CD4-positive, alpha-beta memory T cell (primary cell): ENCODE data around the gene WBP1. TPM values are rescaled to one million over a fixed set of nuclear protein-coding genes. Genes with fewer than 3 reads are reported as not detected.
A peak's percentile ranks its signal among the peaks of the same experiment; 100 is the strongest.

Experiments
- CTCF ChIA-PET: fragments of 350-600 bp; sonication (Branson Sonifier 250); formaldehyde crosslinking; loops from one replicate; lab custom pipeline; 2021; ENCODE audit warnings: inconsistent platforms; ENCODE audit not compliant: partially characterized antibody; lab: Charles Lee
- POLR2A ChIA-PET: fragments of 350-600 bp; sonication (Branson Sonifier 250); formaldehyde crosslinking; loops from one replicate; lab custom pipeline; 2021; ENCODE audit not compliant: partially characterized antibody; lab: Charles Lee
- DNase-seq, 5 donors: peaks; one replicate each; pipeline versions ENCODE4 v3.0.0 to v3.0.0-alpha.2; 2020 to 2022; ENCODE audit warnings: mixed read lengths in 1 of 5
- H3K27ac ChIP-seq: one replicate; pipeline ENCODE4 v1.7.0; 2013; ENCODE audit warnings: low read depth, low read length
- H3K27me3 ChIP-seq: 2 replicates; pipeline ENCODE4 v1.7.0; 2013; ENCODE audit warnings: mild to moderate bottlenecking, low read length, moderate library complexity; ENCODE audit not compliant: insufficient read depth
- H3K36me3 ChIP-seq: 2 replicates; pipeline ENCODE4 v1.7.0; 2013; ENCODE audit warnings: mild to moderate bottlenecking, low read length, moderate library complexity; ENCODE audit not compliant: insufficient read depth
- H3K4me1 ChIP-seq: 2 replicates; pipeline ENCODE4 v1.7.0; 2013; ENCODE audit warnings: mild to moderate bottlenecking, low read length, moderate library complexity; ENCODE audit not compliant: insufficient read depth
- H3K4me3 ChIP-seq, 2 donors: one replicate each; pipeline ENCODE4 v1.7.0; 2013; ENCODE audit warnings: low read length in 2 of 2, mild to moderate bottlenecking in 1 of 2
- H3K9me3 ChIP-seq, 2 donors: one replicate each; pipeline ENCODE4 v1.7.0; 2013; ENCODE audit warnings: low read length in 2 of 2, control low read depth in 1 of 2; ENCODE audit not compliant: control insufficient read depth in 1 of 2
- H3K27ac Mint-ChIP-seq, 7 donors: one replicate each; pipeline ENCODE4 v1.8.0; 2020 to 2021; ENCODE audit warnings: mixed read lengths in 7 of 7, mild to moderate bottlenecking in 6 of 7, inconsistent platforms in 3 of 7, moderate library complexity in 3 of 7
- H3K27me3 Mint-ChIP-seq, 2 donors: one replicate each; pipeline ENCODE4 v1.8.0; 2020 to 2021; ENCODE audit warnings: mixed read lengths in 2 of 2
- H3K36me3 Mint-ChIP-seq, 2 donors: one replicate each; pipeline ENCODE4 v1.8.0; 2020 to 2021; ENCODE audit warnings: mixed read lengths in 2 of 2, inconsistent platforms in 1 of 2, mild to moderate bottlenecking in 1 of 2
- H3K4me1 Mint-ChIP-seq, 4 donors: one replicate each; pipeline ENCODE4 v1.8.0; 2020 to 2021; ENCODE audit warnings: mixed read lengths in 4 of 4, mild to moderate bottlenecking in 1 of 4
- H3K4me3 Mint-ChIP-seq, 8 donors: one replicate each; pipeline ENCODE4 v1.8.0; 2020 to 2021; ENCODE audit warnings: mixed read lengths in 8 of 8, mild to moderate bottlenecking in 7 of 8, moderate library complexity in 6 of 8, inconsistent platforms in 3 of 8
- H3K9me3 Mint-ChIP-seq, 8 donors: one replicate each; pipeline ENCODE4 v1.8.0; 2020 to 2021; ENCODE audit warnings: mixed read lengths in 8 of 8, mild to moderate bottlenecking in 5 of 8, inconsistent platforms in 3 of 8, moderate library complexity in 1 of 8
- intact Hi-C: fragments of 100-400 bp; cut with micrococcal nuclease; formaldehyde crosslinking; loops from one replicate; pipeline ENCODE4 v1.15.1; 2023
- polyA plus RNA-seq, 2 donors: library from polyadenylated mRNA; unstranded; fragments of 300-500 nt; fragmentation: Illumina TruSeq; gene quantifications; one replicate each; pipeline ENCODE4 v1.2.3, GENCODE V29; 2021
- total RNA-seq, 2 experiments: library from RNA; stranded (reverse); gene quantifications; one replicate each; pipeline ENCODE4 v1.2.3, GENCODE V29; 2021

The WBP1 gene
- total and polyA plus RNA-seq, 4 experiments from 2014 or later, result 38.1 to 109 (median 74.7) TPM

DNA sequence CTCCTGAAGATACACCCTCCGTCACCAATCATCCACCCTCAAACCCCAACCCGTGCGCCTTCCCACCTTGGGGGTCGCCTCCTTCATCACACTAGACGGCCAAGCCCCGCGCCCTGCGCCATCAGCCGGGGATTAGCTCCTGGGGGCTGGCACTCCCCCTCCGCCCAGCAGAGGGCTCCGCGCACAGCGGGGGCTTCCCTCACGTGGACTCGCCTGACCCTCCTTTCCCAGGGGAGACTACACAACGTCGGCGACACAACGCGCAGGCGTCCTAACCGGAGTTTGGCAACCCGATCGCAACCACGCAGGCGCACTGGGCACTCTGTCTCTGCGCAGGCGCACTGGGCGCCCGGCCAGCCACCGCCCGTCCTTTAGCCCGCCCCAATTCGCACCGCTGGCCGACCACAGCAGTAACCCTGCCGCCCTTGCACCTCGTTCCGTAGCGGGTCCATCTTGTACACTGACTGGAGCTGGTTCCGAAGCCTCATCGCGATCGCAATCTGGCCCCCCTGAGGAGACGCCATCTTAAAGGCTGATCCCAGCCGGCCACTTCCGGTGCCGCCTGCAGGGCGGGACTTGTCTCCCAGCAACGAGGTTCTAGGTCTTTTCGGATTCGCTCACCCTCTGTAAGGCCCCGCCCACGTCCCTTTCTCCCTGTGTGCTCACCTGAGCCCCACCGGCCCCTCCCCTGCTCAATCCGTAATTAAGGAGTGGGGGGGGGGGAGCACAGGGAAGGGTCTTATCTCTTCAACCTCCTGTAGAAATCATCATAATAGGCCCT lies 49.1 kb downstream of the WBP1 start, which contains the start of gene PCGF1:
Gene PCGF1 (minus strand): TSS at position 551 of the 781 bp plus-strand sequence. CDS start 27 bp downstream, at position 524.
- Mint-ChIP-seq H3K4me1 (peaks cover 18 to 64% (median 46%) of the 10 kb centered on the region in 4 donors), H3K27me3 (peaks cover 16 to 45% of the 10 kb centered on the region in 2 donors), H3K9me3 (peaks cover 0 to 4% (median 0%) of the 10 kb centered on the region in 8 donors), H3K4me3 (peak within 1 kb of the TSS; percentile 98 to 100 (median 100)), H3K27ac (peak within 1 kb of the TSS; percentile 97 to 100 (median 100)), H3K36me3 (peaks cover 30 to 34% of the 10 kb centered on the region in 2 donors)
- Histone ChIP-seq H3K4me1 (peaks cover 40% of the 10 kb centered on the region), H3K27me3 (peaks cover 19% of the 10 kb centered on the region), H3K4me3 (peak within 1 kb of the TSS; percentile 83 to 97), H3K27ac (peak within 1 kb of the TSS; percentile 98), H3K36me3 (peaks cover 15% of the 10 kb centered on the region), H3K9me3 (no peaks in the 10 kb centered on the region)
- ChIA-PET CTCF (interaction anchor here (0.5 to 2.1 kb wide), 6 partner anchors 23 to 86 kb away, joined by 3 to 9 read pairs (median 3); partner anchors contain the start of genes CCDC142, HTRA2, MRPL53 and TTC31), POLR2A (interaction anchor here (0.9 to 7.0 kb wide), 12 partner anchors 9 to 86 kb away, joined by 3 to 60 read pairs (median 8); partner anchors contain the start of genes AUP1, C2orf81, CCDC142 and DQX1)
- intact Hi-C loops, result loop anchor here (1.0 to 2.0 kb wide), 5 partner anchors 22 to 53 kb away; partner anchors contain the start of genes AUP1, HTRA2, INO80B and TTC31
- peak; percentile 98 to 99 (median 98) for DNase-seq

DNA sequence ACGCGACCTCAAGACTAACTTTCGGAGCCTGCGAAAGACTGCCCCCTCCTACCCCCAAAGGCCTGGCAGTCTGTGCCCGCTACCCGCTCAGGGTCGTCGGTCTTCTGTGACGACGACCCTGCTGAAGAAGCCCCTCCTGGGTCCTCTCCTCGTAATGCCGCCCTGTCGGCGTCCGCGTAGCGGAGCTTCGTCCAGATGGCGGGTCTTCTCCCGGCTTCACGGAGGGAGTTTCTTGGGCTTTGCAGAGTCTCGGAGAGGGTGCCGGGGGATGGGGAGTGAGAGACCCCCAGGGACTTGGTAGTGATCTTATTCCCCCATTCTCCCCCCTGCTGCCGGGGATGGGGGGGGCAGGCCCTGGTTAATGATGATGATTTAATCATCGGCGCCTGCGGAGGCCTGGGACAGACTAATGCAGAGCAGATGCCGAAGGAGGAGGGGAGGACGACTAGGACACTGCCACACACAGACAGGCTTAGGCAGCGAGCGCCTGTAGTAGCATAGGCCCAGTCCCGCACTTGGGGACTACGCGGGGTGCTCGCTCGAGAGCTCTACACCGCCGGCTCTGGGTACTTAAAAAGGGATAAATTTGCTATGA lies 49.8 kb downstream of the WBP1 start:
- DNase-seq, result no peak
- CTCF ChIA-PET, result interaction anchor here (0.5 to 2.1 kb wide), 6 partner anchors 22 to 87 kb away, joined by 3 to 9 read pairs (median 3); partner anchors contain the start of genes CCDC142, HTRA2, MRPL53 and TTC31
- H3K36me3 Mint-ChIP-seq, result peaks cover 30 to 34% of the 10 kb centered on the region in 2 donors

DNA sequence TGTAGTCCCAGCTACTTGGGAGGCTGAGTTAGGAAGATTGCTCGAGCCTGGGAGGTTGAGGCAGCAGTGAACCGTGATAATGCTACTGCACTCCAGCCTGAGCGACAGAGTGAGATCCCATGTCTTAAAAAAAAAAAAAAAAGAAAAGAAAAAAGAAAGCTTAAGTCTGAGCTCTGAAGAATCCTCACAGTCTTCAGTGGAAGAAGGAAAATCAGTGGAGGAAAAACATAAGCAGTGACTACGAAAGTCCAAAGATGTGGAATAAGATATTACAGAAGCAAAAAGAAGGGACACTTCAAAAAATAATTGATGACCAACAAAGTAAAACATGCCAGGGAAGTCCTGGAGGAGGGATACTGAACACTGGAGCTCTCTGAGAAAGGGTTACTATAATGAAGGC lies 52.0 kb downstream of the WBP1 start:
- no peaks in the 10 kb centered on the region for H3K9me3 ChIP-seq
- H3K4me1 ChIP-seq, result peaks cover 45% of the 10 kb centered on the region
- peaks cover 10% of the 10 kb centered on the region for H3K27me3 ChIP-seq
- intact Hi-C loops, result no loop called here
- H3K9me3 Mint-ChIP-seq, result peaks cover 0 to 4% (median 0%) of the 10 kb centered on the region in 8 donors
- DNase-seq, result no peak
- ChIA-PET POLR2A (interaction anchor here (0.8 to 5.2 kb wide), 3 partner anchors 12 to 53 kb away, joined by 3 to 57 read pairs (median 37); partner anchors contain the start of genes AUP1, HTRA2, INO80B and WBP1), CTCF (interaction anchor here (1.0 to 1.7 kb wide), 3 partner anchors 14 to 27 kb away, joined by 3 to 4 read pairs (median 4); partner anchors contain the start of genes CCDC142 and TTC31)
- H3K4me3 ChIP-seq, result no peak overlapping the region
- H3K27ac Mint-ChIP-seq, result no peak overlapping the region
- no peak overlapping the region for H3K27ac ChIP-seq
- peaks cover 17 to 22% of the 10 kb centered on the region in 2 donors for H3K36me3 Mint-ChIP-seq
- H3K36me3 ChIP-seq, result peaks cover 7% of the 10 kb centered on the region
- peaks cover 7 to 32% of the 10 kb centered on the region in 2 donors for H3K27me3 Mint-ChIP-seq
- H3K4me1 Mint-ChIP-seq, result peaks cover 17 to 52% (median 32%) of the 10 kb centered on the region in 4 donors
- no peak overlapping the region for H3K4me3 Mint-ChIP-seq

More for the DNA sequence above, 49.8 kb downstream of the WBP1 start:
- Mint-ChIP-seq H3K27ac (peak overlapping the region; percentile 97 to 100 (median 100)), H3K27me3 (peaks cover 15 to 44% of the 10 kb centered on the region in 2 donors), H3K4me3 (peak overlapping the region; percentile 98 to 100 (median 100)), H3K4me1 (peaks cover 18 to 60% (median 41%) of the 10 kb centered on the region in 4 donors), H3K9me3 (peaks cover 0 to 4% (median 0%) of the 10 kb centered on the region in 8 donors)
- Histone ChIP-seq H3K27me3 (peaks cover 13% of the 10 kb centered on the region), H3K4me1 (peaks cover 33% of the 10 kb centered on the region), H3K9me3 (no peaks in the 10 kb centered on the region), H3K36me3 (peaks cover 15% of the 10 kb centered on the region), H3K4me3 (peak overlapping the region; percentile 83 to 97), H3K27ac (peak overlapping the region; percentile 98)
- intact Hi-C loops, result loop anchor here (1.0 to 2.0 kb wide), 5 partner anchors 21 to 53 kb away; partner anchors contain the start of genes AUP1, HTRA2, INO80B and TTC31
- POLR2A ChIA-PET, result interaction anchor here (1.5 to 7.0 kb wide), 8 partner anchors 8 to 87 kb away, joined by 6 to 60 read pairs (median 18); partner anchors contain the start of genes AUP1, C2orf81, CCDC142 and DQX1

Other genes with a start within 250 kb of the WBP1 start
- 10 to 100 TPM; 10.9 to 11.5 TPM for gene SLC4A5, start 115.0 kb upstream of the WBP1 start, total RNA-seq
- 1 to 10 TPM in 1 of 2 donors, under 1 TPM in 1; 0.25 to 3.4 TPM for gene SLC4A5, start 115.0 kb upstream of the WBP1 start, polyA plus RNA-seq
- gene DCTN1, start 78.1 kb upstream of the WBP1 start, total RNA-seq, result 100 to 1,000 TPM; 105 to 115 TPM
- gene DCTN1, start 78.1 kb upstream of the WBP1 start, polyA plus RNA-seq, result 10 to 100 TPM; 24.4 to 78.0 TPM
- gene C2orf81, start 36.8 kb upstream of the WBP1 start, total RNA-seq, result 1 to 10 TPM; 5.3 to 7.5 TPM
- 1 to 10 TPM; 1.5 to 1.6 TPM for gene C2orf81, start 36.8 kb upstream of the WBP1 start, polyA plus RNA-seq
- gene WDR54, start 36.7 kb upstream of the WBP1 start, total RNA-seq, result 10 to 100 TPM; 36.3 to 41.0 TPM
- gene WDR54, start 36.7 kb upstream of the WBP1 start, polyA plus RNA-seq, result 100 to 1,000 TPM in 1 of 2 donors, 10 to 100 TPM in 1; 56.1 to 107 TPM
- gene RTKN, start 16.5 kb upstream of the WBP1 start, total RNA-seq, result not detected
- under 1 TPM in 1 of 2 donors, not detected in 1; 0.14 TPM for gene RTKN, start 16.5 kb upstream of the WBP1 start, polyA plus RNA-seq
- gene INO80B, start 3.4 kb upstream of the WBP1 start, total RNA-seq, result 10 to 100 TPM; 76.4 to 82.8 TPM
- 1 to 10 TPM; 4.6 to 7.7 TPM for gene INO80B, start 3.4 kb upstream of the WBP1 start, polyA plus RNA-seq
- gene MOGS, start 6.9 kb downstream of the WBP1 start, total RNA-seq, result 10 to 100 TPM; 92.3 to 94.1 TPM
- gene MOGS, start 6.9 kb downstream of the WBP1 start, polyA plus RNA-seq, result 10 to 100 TPM; 34.0 to 38.5 TPM
- 10 to 100 TPM; 72.8 to 82.3 TPM for gene MRPL53, start 14.2 kb downstream of the WBP1 start, total RNA-seq
- gene MRPL53, start 14.2 kb downstream of the WBP1 start, polyA plus RNA-seq, result 100 to 1,000 TPM in 1 of 2 donors, 10 to 100 TPM in 1; 96.5 to 120 TPM
- 10 to 100 TPM; 63.9 to 67.6 TPM for gene CCDC142, start 24.6 kb downstream of the WBP1 start, total RNA-seq
- gene CCDC142, start 24.6 kb downstream of the WBP1 start, polyA plus RNA-seq, result 10 to 100 TPM in 1 of 2 donors, 1 to 10 TPM in 1; 3.6 to 10.2 TPM
- gene TTC31, start 24.6 kb downstream of the WBP1 start, total RNA-seq, result 10 to 100 TPM; 43.7 to 46.9 TPM
- gene TTC31, start 24.6 kb downstream of the WBP1 start, polyA plus RNA-seq, result 10 to 100 TPM; 17.0 to 19.2 TPM
- under 1 TPM in 1 of 2 experiments, not detected in 1; 0.30 TPM for gene LBX2, start 41.2 kb downstream of the WBP1 start, total RNA-seq
- under 1 TPM in 1 of 2 donors, not detected in 1; 0.23 TPM for gene LBX2, start 41.2 kb downstream of the WBP1 start, polyA plus RNA-seq
- 10 to 100 TPM; 31.1 to 42.2 TPM for gene PCGF1, start 49.3 kb downstream of the WBP1 start, total RNA-seq
- gene PCGF1, start 49.3 kb downstream of the WBP1 start, polyA plus RNA-seq, result 10 to 100 TPM; 10.4 to 16.7 TPM
- gene TLX2, start 56.0 kb downstream of the WBP1 start, total RNA-seq, result under 1 TPM; 0.52 to 0.53 TPM
- gene TLX2, start 56.0 kb downstream of the WBP1 start, polyA plus RNA-seq, result under 1 TPM; 0.14 to 0.33 TPM
- gene DQX1, start 67.8 kb downstream of the WBP1 start, total RNA-seq, result under 1 TPM; 0.35 to 0.44 TPM
- gene DQX1, start 67.8 kb downstream of the WBP1 start, polyA plus RNA-seq, result not detected
- gene AUP1, start 71.3 kb downstream of the WBP1 start, total RNA-seq, result 100 to 1,000 TPM; 153 to 158 TPM
- 100 to 1,000 TPM in 1 of 2 donors, 10 to 100 TPM in 1; 91.3 to 123 TPM for gene AUP1, start 71.3 kb downstream of the WBP1 start, polyA plus RNA-seq
- 10 to 100 TPM; 39.8 to 41.1 TPM for gene HTRA2, start 71.5 kb downstream of the WBP1 start, total RNA-seq
- gene HTRA2, start 71.5 kb downstream of the WBP1 start, polyA plus RNA-seq, result 10 to 100 TPM; 22.0 to 25.7 TPM
- under 1 TPM; 0.25 to 0.32 TPM for gene LOXL3, start 95.5 kb downstream of the WBP1 start, total RNA-seq
- not detected for gene LOXL3, start 95.5 kb downstream of the WBP1 start, polyA plus RNA-seq
- gene DOK1, start 96.3 kb downstream of the WBP1 start, total RNA-seq, result 10 to 100 TPM; 34.8 to 35.7 TPM
- gene DOK1, start 96.3 kb downstream of the WBP1 start, polyA plus RNA-seq, result 10 to 100 TPM; 14.2 to 26.8 TPM
- gene M1AP, start 189.9 kb downstream of the WBP1 start, total RNA-seq, result not detected
- gene M1AP, start 189.9 kb downstream of the WBP1 start, polyA plus RNA-seq, result under 1 TPM in 1 of 2 donors, not detected in 1; 0.47 TPM
- 10 to 100 TPM; 19.5 to 21.6 TPM for gene SEMA4F, start 195.8 kb downstream of the WBP1 start, total RNA-seq
- gene SEMA4F, start 195.8 kb downstream of the WBP1 start, polyA plus RNA-seq, result 1 to 10 TPM; 6.8 to 8.1 TPM